ENCODE results near the gene LRRC59. TPM values are rescaled to one million over a fixed set of nuclear protein-coding genes. Genes with fewer than 3 reads are reported as not detected.
A peak's percentile ranks its signal among the peaks of the same experiment; 100 is the strongest.

Gene LRRC59
- total and polyA plus RNA-seq, 2 of the 13 experiments (the other 11 are each of a cell fraction or from before 2014, with no cell fraction given), result 87.3 to 222 TPM

GRCh38 chr17:50424996-50425681 lies 27.8 kb upstream of the LRRC59 start (continued):
- TF ChIP-seq ZNF563 (CRISPR knock-in tag; IDR thresholded peaks at IDR 0.05) (no peak), PHF21A (CRISPR knock-in tag; IDR thresholded peaks at IDR 0.05) (0 out of 2 replicates have a peak, but pooled peaks have one; percentile 43), SNRNP70 (IDR thresholded peaks at IDR 0.05; ENCODE audit: low read depth, low read length) (no peak), ZNF264 (CRISPR knock-in tag; IDR thresholded peaks at IDR 0.05) (0 out of 2 replicates have a peak, but pooled peaks have one; percentile 31), ATM (IDR thresholded peaks at IDR 0.05; ENCODE audit: borderline replicate concordance) (no peak), NR3C1 (CRISPR knock-in tag; IDR thresholded peaks at IDR 0.05) (no peak), ZNF24 (IDR thresholded peaks at IDR 0.05) (no peak), ZNF713 (CRISPR knock-in tag; IDR thresholded peaks at IDR 0.05) (0 out of 2 replicates have a peak, but pooled peaks have one; percentile 18), ARNTL (CRISPR knock-in tag; IDR thresholded peaks at IDR 0.05) (no peak; the same call in 1 of the 2 replicates), CSRNP2 (CRISPR knock-in tag; conservative IDR thresholded peaks at IDR 0.05; ENCODE audit: low read depth) (no peak), ZBTB1 (CRISPR knock-in tag; IDR thresholded peaks at IDR 0.05; ENCODE audit: borderline replicate concordance) (0 out of 2 replicates have a peak, but pooled peaks have one; percentile 34), MAFF (IDR thresholded peaks at IDR 0.05; ENCODE audit: low read depth, low read length) (no peak), FOXO4 (CRISPR knock-in tag; conservative IDR thresholded peaks at IDR 0.05) (no peak), GABPB1 (CRISPR knock-in tag; IDR thresholded peaks at IDR 0.05) (no peak), ZNF629 (CRISPR knock-in tag; conservative IDR thresholded peaks at IDR 0.05) (no peak), NFRKB (IDR thresholded peaks at IDR 0.05) (no peak), ATF3 (CRISPR knock-in tag; IDR thresholded peaks at IDR 0.05) (no peak), SP2 (CRISPR knock-in tag; IDR thresholded peaks at IDR 0.05) (no peak), CEBPB (IDR thresholded peaks at IDR 0.05; ENCODE audit: borderline replicate concordance, low read depth, low read length) (no peak), FOSL2 (CRISPR knock-in tag; IDR thresholded peaks at IDR 0.05) (no peak), FOXM1 (CRISPR knock-in tag; IDR thresholded peaks at IDR 0.05) (no peak), ZNF232 (CRISPR knock-in tag; IDR thresholded peaks at IDR 0.05; ENCODE audit: borderline replicate concordance) (no peak)
- TF ChIP-seq, protein P1, sequence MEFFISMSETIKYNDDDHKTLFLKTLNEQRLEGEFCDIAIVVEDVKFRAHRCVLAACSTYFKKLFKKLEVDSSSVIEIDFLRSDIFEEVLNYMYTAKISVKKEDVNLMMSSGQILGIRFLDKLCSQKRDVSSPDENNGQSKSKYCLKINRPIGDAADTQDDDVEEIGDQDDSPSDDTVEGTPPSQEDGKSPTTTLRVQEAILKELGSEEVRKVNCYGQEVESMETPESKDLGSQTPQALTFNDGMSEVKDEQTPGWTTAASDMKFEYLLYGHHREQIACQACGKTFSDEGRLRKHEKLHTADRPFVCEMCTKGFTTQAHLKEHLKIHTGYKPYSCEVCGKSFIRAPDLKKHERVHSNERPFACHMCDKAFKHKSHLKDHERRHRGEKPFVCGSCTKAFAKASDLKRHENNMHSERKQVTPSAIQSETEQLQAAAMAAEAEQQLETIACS (CRISPR knock-in tag; IDR thresholded peaks at IDR 0.05), result peak; percentile 39; the same call in 1 of the 2 replicates
- TF ChIP-seq, protein P2, sequence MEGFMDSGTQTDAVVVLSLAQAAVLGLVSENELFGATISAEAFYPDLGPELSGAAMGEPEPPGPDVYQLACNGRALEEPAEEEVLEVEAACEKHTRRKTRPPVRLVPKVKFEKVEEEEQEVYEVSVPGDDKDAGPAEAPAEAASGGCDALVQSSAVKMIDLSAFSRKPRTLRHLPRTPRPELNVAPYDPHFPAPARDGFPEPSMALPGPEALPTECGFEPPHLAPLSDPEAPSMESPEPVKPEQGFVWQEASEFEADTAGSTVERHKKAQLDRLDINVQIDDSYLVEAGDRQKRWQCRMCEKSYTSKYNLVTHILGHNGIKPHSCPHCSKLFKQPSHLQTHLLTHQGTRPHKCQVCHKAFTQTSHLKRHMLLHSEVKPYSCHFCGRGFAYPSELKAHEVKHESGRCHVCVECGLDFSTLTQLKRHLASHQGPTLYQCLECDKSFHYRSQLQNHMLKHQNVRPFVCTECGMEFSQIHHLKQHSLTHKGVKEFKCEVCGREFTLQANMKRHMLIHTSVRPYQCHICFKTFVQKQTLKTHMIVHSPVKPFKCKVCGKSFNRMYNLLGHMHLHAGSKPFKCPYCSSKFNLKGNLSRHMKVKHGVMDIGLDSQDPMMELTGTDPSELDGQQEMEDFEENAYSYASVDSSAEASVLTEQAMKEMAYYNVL (CRISPR knock-in tag; IDR thresholded peaks at IDR 0.05; ENCODE audit: borderline replicate concordance), result no peak

Measured in HepG2 (cell line).